Suppressor macrophage (primary cell): ENCODE measurements around the gene HIP1R.

Source experiments
- DNase-seq, 4 experiments: peaks; one replicate each; pipeline ENCODE4 v3.0.0-alpha.2; 2020 to 2022

The HIP1R gene

GRCh38 chr12:122861587-122861970 is 26.3 kb downstream of the HIP1R start:
- no peak for DNase-seq

GRCh38 chr12:122862110-122862634 is 26.9 kb downstream of the HIP1R start:
- DNase-seq: no peak

- DNase-seq: no peak
These were observed 27.8 kb downstream of the HIP1R start for GRCh38 chr12:122862872-122863701.

GRCh38 chr12:122864894-122865253 is 29.6 kb downstream of the HIP1R start:
- no peak for DNase-seq

GRCh38 chr12:122865268-122866231 is 30.3 kb downstream of the HIP1R start:
- peak in 2 of 4 experiments; percentile 19 to 25 for DNase-seq

- no peak for DNase-seq
These were observed 31.1 kb downstream of the HIP1R start for GRCh38 chr12:122866379-122866778.

GRCh38 chr12:122866950-122867607 is 31.8 kb downstream of the HIP1R start:
- DNase-seq: no peak

GRCh38 chr12:122867691-122868461 is 32.6 kb downstream of the HIP1R start:
- DNase-seq: no peak

GRCh38 chr12:122868471-122869177 is 33.4 kb downstream of the HIP1R start:
- DNase-seq: no peak

- DNase-seq: no peak
These were observed 34.1 kb downstream of the HIP1R start for GRCh38 chr12:122869207-122869973.

GRCh38 chr12:122870163-122870842 is 35.0 kb downstream of the HIP1R start:
- no peak for DNase-seq

- DNase-seq: peak; percentile 42 to 64 (median 62)
These were observed 35.8 kb downstream of the HIP1R start for GRCh38 chr12:122870867-122871664.

- DNase-seq: peak; percentile 89 to 94 (median 91)
These were observed 36.9 kb downstream of the HIP1R start for GRCh38 chr12:122871851-122872780.

GRCh38 chr12:122872815-122873361 is 37.6 kb downstream of the HIP1R start:
- no peak for DNase-seq

- DNase-seq: no peak
These were observed 38.3 kb downstream of the HIP1R start for GRCh38 chr12:122873540-122873939.

- no peak for DNase-seq
These were observed 38.8 kb downstream of the HIP1R start for GRCh38 chr12:122874081-122874480.

GRCh38 chr12:122875590-122876220 is 40.4 kb downstream of the HIP1R start:
- peak in 1 of 4 experiments; percentile 20 for DNase-seq
